Measurements from ENCODE around the gene ECE1. TPM values are rescaled to one million over a fixed set of nuclear protein-coding genes. Genes with fewer than 3 reads are reported as not detected.
A peak's percentile ranks its signal among the peaks of the same experiment; 100 is the strongest.

ECE1 gene
- total and polyA plus RNA-seq, 2 of the 4 experiments (the other 2 are of a cell fraction): 61.8 to 124 TPM

DNA sequence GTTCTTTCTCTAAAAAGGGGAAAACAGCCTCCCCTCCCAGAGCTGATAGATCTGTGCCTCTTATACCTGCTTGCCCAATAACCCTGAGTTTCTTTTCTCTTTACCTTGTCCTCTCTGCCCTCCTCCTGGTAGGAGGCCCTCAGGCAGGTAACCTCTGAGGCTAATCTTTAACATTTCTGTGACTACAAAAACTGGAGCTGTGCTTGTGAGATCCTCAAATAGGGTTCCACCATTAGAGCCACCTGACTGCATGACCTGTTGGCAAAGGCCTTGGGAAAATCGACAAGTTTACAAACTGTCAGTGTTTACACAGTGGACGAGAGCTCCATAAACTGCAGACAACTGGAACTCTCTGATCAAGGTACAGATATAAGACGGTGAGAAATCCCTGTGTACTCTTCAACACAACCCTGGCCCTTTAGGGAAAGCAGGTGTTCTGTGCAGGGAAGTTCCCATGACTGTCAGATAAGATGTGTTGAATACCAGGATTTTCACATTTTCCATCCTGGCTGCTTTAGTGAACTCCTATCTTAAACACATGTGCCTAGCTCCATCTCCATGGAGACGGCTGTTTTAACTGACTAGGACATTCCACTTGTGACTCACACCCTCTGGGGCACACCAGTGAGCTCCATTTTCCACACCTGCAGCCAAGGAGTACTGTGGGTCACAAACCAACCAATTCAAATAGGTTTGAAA lies 38.3 kb downstream of the ECE1 start (continued):
- TF ChIP-seq MAZ (IDR thresholded peaks at IDR 0.05; ENCODE audit: borderline replicate concordance, low read depth, low read length) (peak; percentile 48; the same call in 1 of the 2 replicates), MXI1 (IDR thresholded peaks at IDR 0.05; ENCODE audit: borderline replicate concordance, low read depth, low read length) (peak; percentile 91; the same call in 1 of the 2 replicates)

GRCh38 chr1:21249940-21250493 lies 40.2 kb downstream of the ECE1 start:
- ATAC-seq (ENCODE audit: low read depth) (no peak), DNase-seq (no peak)
- H3K18ac ChIP-seq (ENCODE audit: low read depth, low read length): no peak overlapping the region
- dilution Hi-C loops (cut with HindIII; ENCODE audit: low sequenced_read_pairs, unreplicated experiment) (no loop called here), intact Hi-C loops (cut with micrococcal nuclease) (loop anchor here (10.0 kb wide), 1 partner anchor 405 kb away; no protein-coding TSS in a partner anchor), in situ Hi-C loops (cut with MboI; ENCODE audit: low sequenced_read_pairs) (loop anchor here (10.0 kb wide), 1 partner anchor 405 kb away; no protein-coding TSS in a partner anchor)
- no peaks in the 10 kb centered on the region for H3K27me3 ChIP-seq (ENCODE audit: control insufficient read depth, insufficient read depth, low read length)
- no peak overlapping the region for H2AFZ ChIP-seq (replicated peaks; ENCODE audit: low read length, poor library complexity)
- H2AK5ac ChIP-seq (ENCODE audit: low read depth, low read length): no peak overlapping the region
- no peak overlapping the region for H4K91ac ChIP-seq (ENCODE audit: insufficient read depth, low read depth, low read length)
- H2BK120ac ChIP-seq (ENCODE audit: low read depth, low read length): no peak overlapping the region
- H3K4me2 ChIP-seq (ENCODE audit: low read depth, low read length): no peak overlapping the region
- ChIA-PET POLR2A (ENCODE audit: unreplicated experiment) (interaction anchor here (0.5 kb wide), 1 partner anchor 473 kb away, joined by 3 read pairs; no protein-coding TSS in a partner anchor), CTCF (no interaction called here)
- no peak overlapping the region for H3K14ac ChIP-seq (replicated peaks; ENCODE audit: low read depth, low read length)
- no peak overlapping the region for H3K4me3 ChIP-seq (ENCODE audit: insufficient read depth, low read depth, low read length)
- H3K9me3 ChIP-seq (ENCODE audit: control insufficient read depth, insufficient read depth, low read length): no peaks in the 10 kb centered on the region
- no peak overlapping the region for H2BK20ac ChIP-seq (ENCODE audit: low read depth, low read length)
- WGBS, 2 experiments (ENCODE audit: extremely low coverage in 2 of 2, insufficient read length in 1 of 2): no CpG with 5 or more reads among the region's 9 CpGs
- no peak overlapping the region for H2BK15ac ChIP-seq (ENCODE audit: low read depth, low read length)
- no peak overlapping the region for H3K56ac ChIP-seq (ENCODE audit: extremely low read depth, insufficient read depth, low read length)
- no peak overlapping the region for H3K9ac ChIP-seq (ENCODE audit: low read depth, low read length)
- no TSS peak for BruUV-seq (replicated peaks)
- no peak overlapping the region for H2BK5ac ChIP-seq (ENCODE audit: low read depth, low read length, poor library complexity, severe bottlenecking)
- H3K4me1 ChIP-seq (ENCODE audit: control insufficient read depth, insufficient read depth, low read length): peaks cover 8% of the 10 kb centered on the region
- no peak overlapping the region for H3K23ac ChIP-seq (ENCODE audit: low read depth, low read length)
- H3K36me3 ChIP-seq (ENCODE audit: control insufficient read depth, insufficient read depth, low read length): peaks cover 39% of the 10 kb centered on the region
- H4K8ac ChIP-seq (ENCODE audit: low read depth in 2 of 2, low read length in 2 of 2): no peak overlapping the region
- 0 out of 2 replicates have a peak, but pooled peaks cover 3% of the 10 kb centered on the region for H3K9me1 ChIP-seq (ENCODE audit: insufficient read depth, low read length)
- no peak overlapping the region for H3K4ac ChIP-seq (ENCODE audit: low read depth, low read length)
- H4K5ac ChIP-seq (ENCODE audit: low read depth, low read length): no peak overlapping the region
- no peak overlapping the region for H2AK9ac ChIP-seq (replicated peaks; ENCODE audit: low read depth, low read length, poor library complexity)
- peaks cover 7% of the 10 kb centered on the region; the same call in 1 of the 2 replicates for H4K20me1 ChIP-seq (ENCODE audit: insufficient read depth, low read length)
- no peak overlapping the region for H3K27ac ChIP-seq (ENCODE audit: insufficient read depth, low read length)
- H3K79me1 ChIP-seq (ENCODE audit: low read depth in 1 of 2, low read length in 2 of 2): peaks cover 7 to 48% of the 10 kb centered on the region in 2 experiments; a peak in 3 of 4 replicates
- TF ChIP-seq, protein P1, sequence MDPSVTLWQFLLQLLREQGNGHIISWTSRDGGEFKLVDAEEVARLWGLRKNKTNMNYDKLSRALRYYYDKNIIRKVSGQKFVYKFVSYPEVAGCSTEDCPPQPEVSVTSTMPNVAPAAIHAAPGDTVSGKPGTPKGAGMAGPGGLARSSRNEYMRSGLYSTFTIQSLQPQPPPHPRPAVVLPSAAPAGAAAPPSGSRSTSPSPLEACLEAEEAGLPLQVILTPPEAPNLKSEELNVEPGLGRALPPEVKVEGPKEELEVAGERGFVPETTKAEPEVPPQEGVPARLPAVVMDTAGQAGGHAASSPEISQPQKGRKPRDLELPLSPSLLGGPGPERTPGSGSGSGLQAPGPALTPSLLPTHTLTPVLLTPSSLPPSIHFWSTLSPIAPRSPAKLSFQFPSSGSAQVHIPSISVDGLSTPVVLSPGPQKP (IDR thresholded peaks at IDR 0.05; ENCODE audit: borderline replicate concordance, low read depth, low read length): no peak
- TF ChIP-seq CHD1 (IDR thresholded peaks at IDR 0.05; ENCODE audit: low read depth, low read length): no peak
- no peak for TF ChIP-seq POLR2A (IDR thresholded peaks at IDR 0.05; ENCODE audit: low read depth, low read length)
- no peak for TF ChIP-seq MXI1 (IDR thresholded peaks at IDR 0.05; ENCODE audit: borderline replicate concordance, low read depth, low read length)
- no peak for TF ChIP-seq USF2 (IDR thresholded peaks at IDR 0.05; ENCODE audit: low read depth, low read length)
- no peak for TF ChIP-seq FOS (IDR thresholded peaks at IDR 0.05; ENCODE audit: low read depth, low read length)
- TF ChIP-seq BHLHE40 (IDR thresholded peaks at IDR 0.05; ENCODE audit: low read depth, low read length): no peak
- TF ChIP-seq RAD21 (IDR thresholded peaks at IDR 0.05; ENCODE audit: low read length): no peak
- no peak for TF ChIP-seq SMC3 (IDR thresholded peaks at IDR 0.05; ENCODE audit: low read depth, low read length)
- TF ChIP-seq MAZ (IDR thresholded peaks at IDR 0.05; ENCODE audit: borderline replicate concordance, low read depth, low read length): no peak
- TF ChIP-seq, protein P2, sequence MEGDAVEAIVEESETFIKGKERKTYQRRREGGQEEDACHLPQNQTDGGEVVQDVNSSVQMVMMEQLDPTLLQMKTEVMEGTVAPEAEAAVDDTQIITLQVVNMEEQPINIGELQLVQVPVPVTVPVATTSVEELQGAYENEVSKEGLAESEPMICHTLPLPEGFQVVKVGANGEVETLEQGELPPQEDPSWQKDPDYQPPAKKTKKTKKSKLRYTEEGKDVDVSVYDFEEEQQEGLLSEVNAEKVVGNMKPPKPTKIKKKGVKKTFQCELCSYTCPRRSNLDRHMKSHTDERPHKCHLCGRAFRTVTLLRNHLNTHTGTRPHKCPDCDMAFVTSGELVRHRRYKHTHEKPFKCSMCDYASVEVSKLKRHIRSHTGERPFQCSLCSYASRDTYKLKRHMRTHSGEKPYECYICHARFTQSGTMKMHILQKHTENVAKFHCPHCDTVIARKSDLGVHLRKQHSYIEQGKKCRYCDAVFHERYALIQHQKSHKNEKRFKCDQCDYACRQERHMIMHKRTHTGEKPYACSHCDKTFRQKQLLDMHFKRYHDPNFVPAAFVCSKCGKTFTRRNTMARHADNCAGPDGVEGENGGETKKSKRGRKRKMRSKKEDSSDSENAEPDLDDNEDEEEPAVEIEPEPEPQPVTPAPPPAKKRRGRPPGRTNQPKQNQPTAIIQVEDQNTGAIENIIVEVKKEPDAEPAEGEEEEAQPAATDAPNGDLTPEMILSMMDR (conservative IDR thresholded peaks at IDR 0.05; ENCODE audit: low read depth, low read length): no peak

All from IMR-90 (cell line).